Fibroblast of mammary gland (primary cell): Measurements from ENCODE around the gene IL20RB.

Experiments used
- DNase-seq: peaks from one replicate; pipeline ENCODE4 v3.0.0-alpha.2; 2010; ENCODE audit warnings: low read depth
- H3K4me3 ChIP-seq: 2 replicates; pipeline ENCODE4 v1.5.1; 2011; ENCODE audit warnings: low read depth, mild to moderate bottlenecking, low read length, moderate library complexity; ENCODE audit not compliant: control insufficient read depth
- TF ChIP-seq, protein P1 (sequence below): conservative IDR thresholded peaks from 2 replicates; pipeline ENCODE4 v1.5.1; 2011; ENCODE audit warnings: low read depth, low read length, inconsistent platforms; ENCODE audit not compliant: control insufficient read depth, insufficient read depth

IL20RB gene

DNA sequence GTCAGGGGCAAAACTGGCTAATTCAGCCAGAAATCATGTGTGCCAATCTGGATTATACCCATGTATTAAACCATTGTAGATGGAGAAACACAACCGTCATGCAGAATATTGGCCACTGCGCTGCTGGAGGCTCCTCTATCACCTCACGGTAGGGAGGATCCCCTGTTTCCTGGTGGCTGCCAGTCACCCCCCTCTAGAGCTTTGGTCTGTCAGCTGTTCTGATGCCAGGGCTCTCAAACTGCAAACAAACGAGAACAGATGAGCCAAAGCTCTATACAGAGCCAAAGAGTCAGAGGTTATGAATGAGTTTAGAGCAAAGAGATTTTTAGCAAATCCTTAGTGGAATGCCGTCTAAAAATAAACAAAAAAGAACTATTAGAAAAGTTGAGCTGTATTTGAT lies 62.5 kb downstream of the IL20RB start:
- no peak for DNase-seq
- no peak overlapping the region for H3K4me3 ChIP-seq
- TF ChIP-seq, protein P1, sequence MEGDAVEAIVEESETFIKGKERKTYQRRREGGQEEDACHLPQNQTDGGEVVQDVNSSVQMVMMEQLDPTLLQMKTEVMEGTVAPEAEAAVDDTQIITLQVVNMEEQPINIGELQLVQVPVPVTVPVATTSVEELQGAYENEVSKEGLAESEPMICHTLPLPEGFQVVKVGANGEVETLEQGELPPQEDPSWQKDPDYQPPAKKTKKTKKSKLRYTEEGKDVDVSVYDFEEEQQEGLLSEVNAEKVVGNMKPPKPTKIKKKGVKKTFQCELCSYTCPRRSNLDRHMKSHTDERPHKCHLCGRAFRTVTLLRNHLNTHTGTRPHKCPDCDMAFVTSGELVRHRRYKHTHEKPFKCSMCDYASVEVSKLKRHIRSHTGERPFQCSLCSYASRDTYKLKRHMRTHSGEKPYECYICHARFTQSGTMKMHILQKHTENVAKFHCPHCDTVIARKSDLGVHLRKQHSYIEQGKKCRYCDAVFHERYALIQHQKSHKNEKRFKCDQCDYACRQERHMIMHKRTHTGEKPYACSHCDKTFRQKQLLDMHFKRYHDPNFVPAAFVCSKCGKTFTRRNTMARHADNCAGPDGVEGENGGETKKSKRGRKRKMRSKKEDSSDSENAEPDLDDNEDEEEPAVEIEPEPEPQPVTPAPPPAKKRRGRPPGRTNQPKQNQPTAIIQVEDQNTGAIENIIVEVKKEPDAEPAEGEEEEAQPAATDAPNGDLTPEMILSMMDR, result no peak

GRCh38 chr3:137020888-137021287 lies 63.1 kb downstream of the IL20RB start:
- no peak for DNase-seq
- TF ChIP-seq, protein P1, result no peak
- no peak overlapping the region for H3K4me3 ChIP-seq

DNA sequence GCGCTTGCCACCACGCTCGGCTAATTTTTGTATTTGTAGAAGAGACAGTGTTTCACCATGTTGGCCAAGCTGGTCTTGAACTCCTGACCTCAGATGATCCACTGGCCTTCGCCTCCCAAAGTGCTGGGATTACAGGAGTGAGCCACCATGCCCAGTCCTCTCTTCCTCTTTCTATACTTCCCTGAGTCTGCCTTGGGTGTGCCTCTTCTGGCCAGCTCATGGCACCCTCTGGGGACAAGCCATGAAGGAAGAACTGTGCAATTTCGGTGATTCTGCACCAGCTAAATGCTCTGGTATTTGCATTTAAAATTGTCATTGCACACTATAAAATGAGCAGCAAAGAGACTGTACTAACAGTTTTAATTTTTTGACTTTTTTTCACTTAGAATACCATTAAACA lies 66.6 kb downstream of the IL20RB start:
- no peak for DNase-seq
- no peak overlapping the region for H3K4me3 ChIP-seq
- TF ChIP-seq, protein P1, result no peak

GRCh38 chr3:137026701-137027100 lies 68.9 kb downstream of the IL20RB start:
- no peak overlapping the region for H3K4me3 ChIP-seq
- TF ChIP-seq, protein P1, result no peak
- no peak for DNase-seq

GRCh38 chr3:137032465-137033120 lies 74.8 kb downstream of the IL20RB start:
- H3K4me3 ChIP-seq, result peak overlapping the region; percentile 40
- peak; percentile 79 for DNase-seq
- TF ChIP-seq, protein P1, result peak; percentile 96

DNA sequence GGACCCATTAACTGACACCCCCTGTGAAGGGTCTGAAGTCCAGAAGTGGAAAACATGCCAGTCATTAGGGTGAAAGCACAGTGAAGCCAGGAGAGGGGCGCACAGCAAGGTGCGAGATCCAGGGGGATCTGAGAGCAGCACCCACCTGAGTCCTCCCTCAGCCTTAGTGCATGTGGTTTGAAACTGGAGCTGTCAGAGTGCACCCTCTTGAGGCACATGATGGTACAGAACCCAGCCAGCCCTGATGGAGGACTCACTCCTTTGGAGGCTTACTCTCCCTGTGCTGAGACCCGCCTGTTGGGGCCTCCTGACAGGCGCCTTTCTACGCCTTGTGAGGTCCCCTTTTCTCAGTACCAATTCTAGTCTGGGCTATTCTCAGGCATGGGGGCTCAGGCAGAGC lies 77.8 kb downstream of the IL20RB start:
- peak; percentile 22 for DNase-seq
- TF ChIP-seq, protein P1, result peak; percentile 32
- H3K4me3 ChIP-seq, result no peak overlapping the region

DNA sequence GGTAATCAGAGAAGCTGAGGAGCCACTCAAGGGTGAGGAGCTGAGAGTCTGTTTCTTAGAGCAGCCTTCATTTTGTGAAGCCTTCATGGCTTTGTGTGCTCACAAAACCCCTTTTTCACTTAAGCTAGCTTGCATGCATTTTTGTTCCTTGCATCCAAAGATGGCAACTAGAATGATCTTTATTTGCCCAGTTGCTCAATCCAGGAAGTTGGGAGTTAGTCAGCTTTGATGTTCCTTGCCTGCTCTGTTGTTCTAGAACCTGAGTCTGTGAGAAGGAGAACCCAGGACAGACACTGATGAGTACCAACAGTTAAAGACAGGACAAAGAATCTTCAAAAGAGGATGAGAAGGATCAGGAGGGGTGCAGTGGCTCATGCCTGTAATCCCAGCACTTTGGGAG lies 81.8 kb downstream of the IL20RB start:
- peak; percentile 19 for DNase-seq
- no peak overlapping the region for H3K4me3 ChIP-seq
- TF ChIP-seq, protein P1, result no peak
